SJCRH30 (cell line): Measurements from ENCODE around the gene TAS2R19. TPM values are rescaled to one million over a fixed set of nuclear protein-coding genes. Genes with fewer than 3 reads are reported as not detected.

Experiments
- DNase-seq, 2 experiments: peaks; one replicate each; pipeline ENCODE4 v3.0.0-alpha.2; 2015 to 2020
- H3K27ac ChIP-seq: fragments of 250-450 bp; sonication (Bioruptor Pico); 2 replicates; pipeline ENCODE4 v1.5.1; 2020; ENCODE audit warnings: mild to moderate bottlenecking, moderate library complexity
- H3K27me3 ChIP-seq: fragments of 250-450 bp; sonication (Bioruptor Pico); 2 replicates; pipeline ENCODE4 v1.5.1; 2020; ENCODE audit warnings: mild to moderate bottlenecking, moderate library complexity
- H3K36me3 ChIP-seq: fragments of 250-450 bp; sonication (Bioruptor Pico); 2 replicates; pipeline ENCODE4 v1.5.1; 2020; ENCODE audit warnings: mild to moderate bottlenecking, moderate library complexity
- H3K4me1 ChIP-seq: fragments of 250-450 bp; sonication (Bioruptor Pico); 2 replicates; pipeline ENCODE4 v1.5.1; 2020; ENCODE audit warnings: mild to moderate bottlenecking, moderate library complexity
- H3K4me3 ChIP-seq: fragments of 250-450 bp; sonication (Bioruptor Pico); 2 replicates; pipeline ENCODE4 v1.5.1; 2020; ENCODE audit warnings: mild to moderate bottlenecking, moderate library complexity
- H3K9me3 ChIP-seq: fragments of 250-450 bp; sonication (Bioruptor Pico); replicated peaks from 2 replicates; pipeline ENCODE4 v1.5.1; 2020; ENCODE audit warnings: mild to moderate bottlenecking, moderate library complexity
- total RNA-seq: library from RNA; depleted of rRNA; stranded (reverse); fragments of >200 nt; shearing (Covaris generic); gene quantifications from 2 replicates; pipeline ENCODE4 v1.2.3, GENCODE V29; 2014; rRNA removed

The TAS2R19 gene
- total RNA-seq, 1 experiment from 2014 or later = 4.5 TPM

- Histone ChIP-seq H3K4me1 (no peaks in the 10 kb centered on the region), H3K9me3 (no peaks in the 10 kb centered on the region), H3K4me3 (no peak overlapping the region), H3K27ac (no peak overlapping the region), H3K36me3 (0 out of 2 replicates have a peak, but pooled peaks cover 3% of the 10 kb centered on the region), H3K27me3 (no peaks in the 10 kb centered on the region)
- no peak for DNase-seq
These were observed 3.7 kb upstream of the TAS2R19 start for GRCh38 chr12:11026118-11026517.

- Histone ChIP-seq H3K27me3 (no peaks in the 10 kb centered on the region), H3K9me3 (no peaks in the 10 kb centered on the region), H3K4me3 (no peak overlapping the region), H3K4me1 (no peaks in the 10 kb centered on the region), H3K27ac (no peak overlapping the region), H3K36me3 (no peaks in the 10 kb centered on the region)
- DNase-seq = no peak
These were observed 967 bp upstream of the TAS2R19 start for GRCh38 chr12:11023387-11023786.

- no peak for DNase-seq
- Histone ChIP-seq H3K9me3 (no peaks in the 10 kb centered on the region), H3K4me3 (no peak overlapping the region), H3K36me3 (0 out of 2 replicates have a peak, but pooled peaks cover 4% of the 10 kb centered on the region), H3K27me3 (no peaks in the 10 kb centered on the region), H3K4me1 (no peaks in the 10 kb centered on the region), H3K27ac (no peak overlapping the region)
These were observed 5.5 kb downstream of the TAS2R19 start for GRCh38 chr12:11016937-11017336.

GRCh38 chr12:11015775-11016430, 6.5 kb downstream of the TAS2R19 start:
- no peak for DNase-seq
- H3K36me3 ChIP-seq = 0 out of 2 replicates have a peak, but pooled peaks cover 4% of the 10 kb centered on the region
- no peak overlapping the region for H3K27ac ChIP-seq
- H3K9me3 ChIP-seq = no peaks in the 10 kb centered on the region
- no peaks in the 10 kb centered on the region for H3K27me3 ChIP-seq
- no peak overlapping the region for H3K4me3 ChIP-seq
- H3K4me1 ChIP-seq = no peaks in the 10 kb centered on the region

- H3K36me3 ChIP-seq = peaks cover 4% of the 10 kb centered on the region; the same call in 1 of the 2 replicates
- H3K27me3 ChIP-seq = no peaks in the 10 kb centered on the region
- no peak for DNase-seq
- no peaks in the 10 kb centered on the region for H3K9me3 ChIP-seq
- no peak overlapping the region for H3K4me3 ChIP-seq
- H3K27ac ChIP-seq = no peak overlapping the region
- H3K4me1 ChIP-seq = no peaks in the 10 kb centered on the region
These were observed 8.2 kb downstream of the TAS2R19 start for GRCh38 chr12:11014234-11014633.

GRCh38 chr12:11007608-11008007, 14.8 kb downstream of the TAS2R19 start:
- H3K27ac ChIP-seq = no peak overlapping the region
- H3K36me3 ChIP-seq = no peaks in the 10 kb centered on the region; the same call in 1 of the 2 replicates
- H3K4me1 ChIP-seq = no peaks in the 10 kb centered on the region
- DNase-seq = no peak
- H3K9me3 ChIP-seq = no peaks in the 10 kb centered on the region
- no peaks in the 10 kb centered on the region for H3K27me3 ChIP-seq
- H3K4me3 ChIP-seq = no peak overlapping the region

GRCh38 chr12:10998204-10998603, 24.2 kb downstream of the TAS2R19 start, which contains the start of gene TAS2R20:
Gene TAS2R20, minus strand, starts transcription at chr12:10998304. Its CDS starts 429 bp downstream, at chr12:10997875.
- no peak for DNase-seq
- Histone ChIP-seq H3K36me3 (peaks cover 4% of the 10 kb centered on the region; the same call in 1 of the 2 replicates), H3K9me3 (no peaks in the 10 kb centered on the region), H3K4me1 (no peaks in the 10 kb centered on the region), H3K4me3 (no peak within 1 kb of the TSS), H3K27me3 (no peaks in the 10 kb centered on the region), H3K27ac (no peak within 1 kb of the TSS)

- Histone ChIP-seq H3K36me3 (peaks cover 10% of the 10 kb centered on the region; the same call in 1 of the 2 replicates), H3K4me1 (no peaks in the 10 kb centered on the region), H3K9me3 (no peaks in the 10 kb centered on the region), H3K4me3 (no peak overlapping the region), H3K27me3 (no peaks in the 10 kb centered on the region), H3K27ac (no peak overlapping the region)
- no peak for DNase-seq
These were observed 28.1 kb downstream of the TAS2R19 start for GRCh38 chr12:10994307-10994706.

- H3K27me3 ChIP-seq = no peaks in the 10 kb centered on the region
- no peak for DNase-seq
- H3K4me3 ChIP-seq = no peak overlapping the region
- H3K27ac ChIP-seq = no peak overlapping the region
- H3K4me1 ChIP-seq = no peaks in the 10 kb centered on the region
- 0 out of 2 replicates have a peak, but pooled peaks cover 6% of the 10 kb centered on the region for H3K36me3 ChIP-seq
- no peaks in the 10 kb centered on the region for H3K9me3 ChIP-seq
These were observed 33.3 kb downstream of the TAS2R19 start for GRCh38 chr12:10989107-10989506.

GRCh38 chr12:10986812-10987211, 35.6 kb downstream of the TAS2R19 start, which contains the start of gene TAS2R50:
Gene TAS2R50, minus strand, starts transcription at chr12:10986912. Its CDS starts 52 bp downstream, at chr12:10986860.
- 0 out of 2 replicates have a peak, but pooled peaks cover 6% of the 10 kb centered on the region for H3K36me3 ChIP-seq
- H3K27ac ChIP-seq = no peak within 1 kb of the TSS

GRCh38 chr12:10982244-10982643, 40.2 kb downstream of the TAS2R19 start:
- H3K36me3 ChIP-seq = no peaks in the 10 kb centered on the region
- H3K27ac ChIP-seq = no peak overlapping the region
- peaks cover 5% of the 10 kb centered on the region; the same call in 1 of the 2 replicates for H3K4me1 ChIP-seq
- H3K27me3 ChIP-seq = no peaks in the 10 kb centered on the region
- peak in 1 of 2 experiments; percentile 11 for DNase-seq
- H3K9me3 ChIP-seq = no peaks in the 10 kb centered on the region
- no peak overlapping the region for H3K4me3 ChIP-seq

More at GRCh38 chr12:10986812-10987211, 35.6 kb downstream of the TAS2R19 start, which contains the start of gene TAS2R50:
- Histone ChIP-seq H3K9me3 (no peaks in the 10 kb centered on the region), H3K27me3 (no peaks in the 10 kb centered on the region), H3K4me3 (no peak within 1 kb of the TSS), H3K4me1 (peaks cover 5% of the 10 kb centered on the region; the same call in 1 of the 2 replicates)
- no peak for DNase-seq

GRCh38 chr12:10974965-10975364, 47.5 kb downstream of the TAS2R19 start:
- no peaks in the 10 kb centered on the region for H3K27me3 ChIP-seq
- DNase-seq = no peak
- H3K9me3 ChIP-seq = no peaks in the 10 kb centered on the region
- no peaks in the 10 kb centered on the region for H3K4me1 ChIP-seq
- no peak overlapping the region for H3K4me3 ChIP-seq
- H3K36me3 ChIP-seq = peaks cover 2% of the 10 kb centered on the region; the same call in 1 of the 2 replicates
- no peak overlapping the region for H3K27ac ChIP-seq

Other genes with a start within 250 kb of the TAS2R19 start
- 0.12 TPM in 1 of 2 replicates, not detected in the other for gene TAS2R7, start 220.0 kb downstream of the TAS2R19 start, total RNA-seq
- gene TAS2R8, start 215.3 kb downstream of the TAS2R19 start, total RNA-seq = not detected in 2 replicates
- gene TAS2R9, start 212.5 kb downstream of the TAS2R19 start, total RNA-seq = 0.15 and 0.16 TPM in 2 replicates
- 0.63 and 1.4 TPM in 2 replicates for gene TAS2R10, start 196.3 kb downstream of the TAS2R19 start, total RNA-seq
- gene PRR4, start 173.1 kb downstream of the TAS2R19 start, total RNA-seq = 3.3 TPM in 2 replicates
- gene PRH1, start 138.4 kb downstream of the TAS2R19 start, total RNA-seq = 10.0 and 13.9 TPM in 2 replicates
- 0.71 and 1.3 TPM in 2 replicates for gene TAS2R13, start 113.1 kb downstream of the TAS2R19 start, total RNA-seq
- gene PRH2, start 93.4 kb downstream of the TAS2R19 start, total RNA-seq = not detected in 2 replicates
- gene TAS2R14, start 83.4 kb downstream of the TAS2R19 start, total RNA-seq = 1.4 and 2.8 TPM in 2 replicates
- 0.76 and 2.3 TPM in 2 replicates for gene TAS2R50, start 35.7 kb downstream of the TAS2R19 start, total RNA-seq
- gene TAS2R20, start 24.3 kb downstream of the TAS2R19 start, total RNA-seq = 0.86 and 3.9 TPM in 2 replicates
- 1.5 and 2.7 TPM in 2 replicates for gene TAS2R31, start 8.8 kb upstream of the TAS2R19 start, total RNA-seq
- 1.2 and 2.3 TPM in 2 replicates for gene TAS2R46, start 39.7 kb upstream of the TAS2R19 start, total RNA-seq
- gene TAS2R43, start 69.7 kb upstream of the TAS2R19 start, total RNA-seq = 0.63 and 0.97 TPM in 2 replicates
- gene TAS2R30, start 112.0 kb upstream of the TAS2R19 start, total RNA-seq = 1.7 and 3.6 TPM in 2 replicates
- 9.8 and 10.9 TPM in 2 replicates for gene SMIM10L1, start 148.6 kb upstream of the TAS2R19 start, total RNA-seq
- gene TAS2R42, start 164.3 kb upstream of the TAS2R19 start, total RNA-seq = not detected in 2 replicates
- not detected in 2 replicates for gene PRB3, start 247.1 kb upstream of the TAS2R19 start, total RNA-seq